ENCODE results near the gene OPTN.
"Not testable (repeated sequence)": the region's sequence is repeated elsewhere in the genome, so short reads cannot be mapped to it uniquely, and the experiment has no call there.

DNA sequence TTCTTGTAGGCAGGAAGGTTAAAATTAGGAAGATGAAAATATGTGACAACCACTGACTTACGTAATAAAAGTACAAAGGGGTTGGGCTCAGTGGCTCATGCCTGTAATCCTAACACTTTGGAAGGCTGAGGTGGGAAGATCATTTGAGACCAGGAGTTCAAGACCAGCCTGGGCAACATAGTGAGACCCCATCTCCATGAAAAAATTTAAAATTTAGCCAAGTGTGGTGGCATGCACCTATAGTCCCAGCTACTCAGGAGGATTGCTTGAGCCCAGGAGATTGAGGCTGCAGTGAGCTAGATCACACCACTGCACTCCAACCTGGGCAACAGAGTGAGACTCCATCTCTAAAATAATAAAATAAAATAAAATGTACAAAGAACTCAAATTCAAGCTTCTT, 46.8 kb upstream of the OPTN start:
- TF ChIP-seq, protein P1, sequence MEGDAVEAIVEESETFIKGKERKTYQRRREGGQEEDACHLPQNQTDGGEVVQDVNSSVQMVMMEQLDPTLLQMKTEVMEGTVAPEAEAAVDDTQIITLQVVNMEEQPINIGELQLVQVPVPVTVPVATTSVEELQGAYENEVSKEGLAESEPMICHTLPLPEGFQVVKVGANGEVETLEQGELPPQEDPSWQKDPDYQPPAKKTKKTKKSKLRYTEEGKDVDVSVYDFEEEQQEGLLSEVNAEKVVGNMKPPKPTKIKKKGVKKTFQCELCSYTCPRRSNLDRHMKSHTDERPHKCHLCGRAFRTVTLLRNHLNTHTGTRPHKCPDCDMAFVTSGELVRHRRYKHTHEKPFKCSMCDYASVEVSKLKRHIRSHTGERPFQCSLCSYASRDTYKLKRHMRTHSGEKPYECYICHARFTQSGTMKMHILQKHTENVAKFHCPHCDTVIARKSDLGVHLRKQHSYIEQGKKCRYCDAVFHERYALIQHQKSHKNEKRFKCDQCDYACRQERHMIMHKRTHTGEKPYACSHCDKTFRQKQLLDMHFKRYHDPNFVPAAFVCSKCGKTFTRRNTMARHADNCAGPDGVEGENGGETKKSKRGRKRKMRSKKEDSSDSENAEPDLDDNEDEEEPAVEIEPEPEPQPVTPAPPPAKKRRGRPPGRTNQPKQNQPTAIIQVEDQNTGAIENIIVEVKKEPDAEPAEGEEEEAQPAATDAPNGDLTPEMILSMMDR (IDR thresholded peaks at IDR 0.05) = not testable (repeated sequence)
- TF ChIP-seq POLR2A, EP300 (IDR thresholded peaks at IDR 0.05): not testable (repeated sequence)

Data from stomach (tissue), 4 donors.